Measurements from ENCODE around the gene SLC22A23. TPM values are rescaled to one million over a fixed set of nuclear protein-coding genes. Genes with fewer than 3 reads are reported as not detected.

SLC22A23 gene
- total RNA-seq, 1 donor: 18.1 TPM

GRCh38 chr6:3484946-3485345 is 28.1 kb upstream of the SLC22A23 start:
- TF ChIP-seq CTCF (IDR thresholded peaks at IDR 0.05; ENCODE audit: extremely low read depth, low read depth, low read length): no peak
- H3K27ac ChIP-seq (ENCODE audit: low read depth, low read length): no peak overlapping the region
- no peak overlapping the region for H2AFZ ChIP-seq (ENCODE audit: low read length)
- peaks cover 3% of the 10 kb centered on the region for H3K9me3 ChIP-seq (ENCODE audit: low read depth, low read length)
- H3K4me1 ChIP-seq (ENCODE audit: insufficient read depth, low read length): peaks cover 6% of the 10 kb centered on the region
- no peaks in the 10 kb centered on the region for H3K79me2 ChIP-seq (ENCODE audit: insufficient read depth, low read length)
- DNase-seq (ENCODE audit: insufficient read length, low spot score, missing footprints): no peak
- H3K4me3 ChIP-seq (ENCODE audit: insufficient read depth, low read length): no peak overlapping the region
- no peaks in the 10 kb centered on the region for H4K20me1 ChIP-seq (ENCODE audit: insufficient read depth, low read length)
- peaks cover 3% of the 10 kb centered on the region for H3K27me3 ChIP-seq (ENCODE audit: insufficient read depth, low read length)
- no peaks in the 10 kb centered on the region for H3K36me3 ChIP-seq (ENCODE audit: insufficient read depth, low read length)
- no peak overlapping the region for H3K4me2 ChIP-seq (ENCODE audit: insufficient read depth, low read length)

GRCh38 chr6:3484192-3484591 is 27.3 kb upstream of the SLC22A23 start:
- Histone ChIP-seq H3K4me3 (ENCODE audit: insufficient read depth, low read length) (no peak overlapping the region), H3K4me1 (ENCODE audit: insufficient read depth, low read length) (peaks cover 3% of the 10 kb centered on the region), H3K79me2 (ENCODE audit: insufficient read depth, low read length) (no peaks in the 10 kb centered on the region), H2AFZ (ENCODE audit: low read length) (no peak overlapping the region), H3K27me3 (ENCODE audit: insufficient read depth, low read length) (peaks cover 3% of the 10 kb centered on the region), H4K20me1 (ENCODE audit: insufficient read depth, low read length) (no peaks in the 10 kb centered on the region), H3K9me3 (ENCODE audit: low read depth, low read length) (peaks cover 3% of the 10 kb centered on the region), H3K4me2 (ENCODE audit: insufficient read depth, low read length) (no peak overlapping the region), H3K36me3 (ENCODE audit: insufficient read depth, low read length) (no peaks in the 10 kb centered on the region), H3K27ac (ENCODE audit: low read depth, low read length) (no peak overlapping the region)
- TF ChIP-seq CTCF (IDR thresholded peaks at IDR 0.05; ENCODE audit: extremely low read depth, low read depth, low read length): no peak
- no peak for DNase-seq (ENCODE audit: insufficient read length, low spot score, missing footprints)

DNA sequence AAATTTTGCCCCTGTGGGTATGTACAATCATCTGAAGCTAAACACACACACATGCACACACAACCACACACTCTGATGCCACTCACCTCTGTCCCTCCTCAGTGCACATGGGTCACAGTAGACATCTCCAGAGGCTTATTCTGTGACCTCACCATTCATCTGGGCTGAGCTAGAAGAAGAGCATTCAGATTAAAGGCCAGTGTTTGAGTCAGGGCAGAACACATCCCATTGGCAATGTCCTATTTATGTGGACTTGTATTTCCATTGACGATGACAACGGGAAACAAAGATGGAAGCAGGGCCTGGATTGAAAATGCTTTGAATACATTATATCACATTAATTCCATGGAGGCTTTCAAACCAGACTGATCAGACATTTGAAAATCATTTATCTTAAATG is 26.8 kb upstream of the SLC22A23 start:
- no peak overlapping the region for H2AFZ ChIP-seq (ENCODE audit: low read length)
- no peak overlapping the region for H3K4me3 ChIP-seq (ENCODE audit: insufficient read depth, low read length)
- H3K79me2 ChIP-seq (ENCODE audit: insufficient read depth, low read length): no peaks in the 10 kb centered on the region
- no peak for DNase-seq (ENCODE audit: insufficient read length, low spot score, missing footprints)
- no peak overlapping the region for H3K27ac ChIP-seq (ENCODE audit: low read depth, low read length)
- peaks cover 3% of the 10 kb centered on the region for H3K9me3 ChIP-seq (ENCODE audit: low read depth, low read length)
- H4K20me1 ChIP-seq (ENCODE audit: insufficient read depth, low read length): no peaks in the 10 kb centered on the region
- no peak for TF ChIP-seq CTCF (IDR thresholded peaks at IDR 0.05; ENCODE audit: extremely low read depth, low read depth, low read length)
- H3K4me2 ChIP-seq (ENCODE audit: insufficient read depth, low read length): no peak overlapping the region
- H3K27me3 ChIP-seq (ENCODE audit: insufficient read depth, low read length): peaks cover 3% of the 10 kb centered on the region
- no peaks in the 10 kb centered on the region for H3K4me1 ChIP-seq (ENCODE audit: insufficient read depth, low read length)
- no peaks in the 10 kb centered on the region for H3K36me3 ChIP-seq (ENCODE audit: insufficient read depth, low read length)

GRCh38 chr6:3482869-3483268 is 26.0 kb upstream of the SLC22A23 start:
- H3K4me2 ChIP-seq (ENCODE audit: insufficient read depth, low read length): no peak overlapping the region
- peaks cover 3% of the 10 kb centered on the region for H3K9me3 ChIP-seq (ENCODE audit: low read depth, low read length)
- no peak for TF ChIP-seq CTCF (IDR thresholded peaks at IDR 0.05; ENCODE audit: extremely low read depth, low read depth, low read length)
- H3K79me2 ChIP-seq (ENCODE audit: insufficient read depth, low read length): no peaks in the 10 kb centered on the region
- H3K27ac ChIP-seq (ENCODE audit: low read depth, low read length): no peak overlapping the region
- H4K20me1 ChIP-seq (ENCODE audit: insufficient read depth, low read length): no peaks in the 10 kb centered on the region
- H2AFZ ChIP-seq (ENCODE audit: low read length): no peak overlapping the region
- DNase-seq (ENCODE audit: insufficient read length, low spot score, missing footprints): no peak
- H3K27me3 ChIP-seq (ENCODE audit: insufficient read depth, low read length): peaks cover 3% of the 10 kb centered on the region
- H3K36me3 ChIP-seq (ENCODE audit: insufficient read depth, low read length): no peaks in the 10 kb centered on the region
- H3K4me3 ChIP-seq (ENCODE audit: insufficient read depth, low read length): no peak overlapping the region
- H3K4me1 ChIP-seq (ENCODE audit: insufficient read depth, low read length): no peaks in the 10 kb centered on the region

Data from osteoblast (primary cell).